HepG2 (cell line): ENCODE results near the gene GPRIN1. TPM values are rescaled to one million over a fixed set of nuclear protein-coding genes. Genes with fewer than 3 reads are reported as not detected.
A peak's percentile ranks its signal among the peaks of the same experiment; 100 is the strongest.

ENCODE experiments used
- ATF7 ChIP-seq, 2 experiments: fragments of 450-650 bp in 1 of 2; sonication (generic) in 1 of 2; formaldehyde crosslinking in 1 of 2; IDR thresholded peaks; 2 replicates each; pipeline versions ENCODE4 v1.4.0 to v1.6.1; 2016 to 2020; ENCODE audit warnings: antibody characterized with exemption in 1 of 2, mild to moderate bottlenecking in 1 of 2, missing genetic modification reagents in 1 of 2
- DR1 ChIP-seq: sonication (generic); formaldehyde crosslinking; IDR thresholded peaks from 2 replicates; pipeline ENCODE4 v1.8.0; 2021; ENCODE audit warnings: mild to moderate bottlenecking, missing genetic modification reagents, inconsistent platforms
- FOXK2 ChIP-seq: fragments of 450-650 bp; IDR thresholded peaks from 2 replicates; pipeline ENCODE4 v1.6.1; 2016
- GABPB1 ChIP-seq: IDR thresholded peaks from 2 replicates; pipeline ENCODE4 v1.6.1; 2016; ENCODE audit warnings: mild to moderate bottlenecking, missing genetic modification reagents, moderate library complexity, missing compliant biosample characterization
- GPN1 ChIP-seq: sonication (generic); formaldehyde crosslinking; IDR thresholded peaks from 2 replicates; pipeline ENCODE4 v1.5.1; 2020; ENCODE audit warnings: missing genetic modification reagents, borderline replicate concordance
- KLF15 ChIP-seq: sonication (generic); formaldehyde crosslinking; IDR thresholded peaks from 2 replicates; pipeline ENCODE4 v1.8.1; 2023; ENCODE audit warnings: borderline replicate concordance, mild to moderate bottlenecking, inconsistent platforms, missing genetic modification reagents, mixed read lengths
- MYNN ChIP-seq: sonication (generic); formaldehyde crosslinking; IDR thresholded peaks from 2 replicates; pipeline ENCODE4 v1.4.0; 2020; ENCODE audit warnings: mild to moderate bottlenecking, low read depth, missing genetic modification reagents
- NCOA1 ChIP-seq: sonication (generic); formaldehyde crosslinking; IDR thresholded peaks from 2 replicates; pipeline ENCODE4 v1.9.0; 2021; ENCODE audit warnings: missing genetic modification reagents
- NR0B2 ChIP-seq: sonication (generic); formaldehyde crosslinking; IDR thresholded peaks from 2 replicates; pipeline ENCODE4 v1.4.0; 2020; ENCODE audit warnings: mild to moderate bottlenecking, missing genetic modification reagents
- POLR2AphosphoS5 ChIP-seq: IDR thresholded peaks from 2 replicates; pipeline ENCODE4 v1.6.1; 2012; ENCODE audit warnings: low read depth, low read length
- RAD21 ChIP-seq: fragments of 450-650 bp; formaldehyde crosslinking; IDR thresholded peaks from 2 replicates; pipeline ENCODE4 v1.5.0; 2020; ENCODE audit warnings: mild to moderate bottlenecking
- REL ChIP-seq: sonication (generic); formaldehyde crosslinking; conservative IDR thresholded peaks from 2 replicates; pipeline ENCODE4 v1.8.0; 2022; ENCODE audit warnings: mild to moderate bottlenecking, missing genetic modification reagents, moderate library complexity
- SMAD9 ChIP-seq: sonication (generic); formaldehyde crosslinking; IDR thresholded peaks from 2 replicates; pipeline ENCODE4 v1.5.1; 2020; ENCODE audit warnings: mild to moderate bottlenecking, missing genetic modification reagents
- SPEN ChIP-seq: sonication (generic); formaldehyde crosslinking; IDR thresholded peaks from 2 replicates; pipeline ENCODE4 v1.5.1; 2020; ENCODE audit warnings: low read depth, mild to moderate bottlenecking, missing genetic modification reagents
- TBX2 ChIP-seq: sonication (generic); formaldehyde crosslinking; IDR thresholded peaks from 2 replicates; pipeline ENCODE4 v1.5.0; 2020; ENCODE audit warnings: missing genetic modification reagents, mild to moderate bottlenecking, borderline replicate concordance
- ZBTB8A ChIP-seq: sonication (generic); formaldehyde crosslinking; IDR thresholded peaks from 2 replicates; pipeline ENCODE4 v1.4.0; 2020; ENCODE audit warnings: mild to moderate bottlenecking, low read depth, missing genetic modification reagents, borderline replicate concordance
- ZFP62 ChIP-seq: sonication (generic); formaldehyde crosslinking; IDR thresholded peaks from 2 replicates; pipeline ENCODE4 v1.4.0; 2020; ENCODE audit warnings: missing genetic modification reagents
- ZFX ChIP-seq: sonication (generic); formaldehyde crosslinking; IDR thresholded peaks from 2 replicates; pipeline ENCODE4 v1.4.0; 2020; ENCODE audit warnings: mild to moderate bottlenecking, low read depth, missing genetic modification reagents, moderate library complexity
- ZNF232 ChIP-seq: sonication (generic); formaldehyde crosslinking; IDR thresholded peaks from 2 replicates; pipeline ENCODE4 v1.4.0; 2020; ENCODE audit warnings: missing genetic modification reagents, borderline replicate concordance
- ZNF235 ChIP-seq: sonication (generic); formaldehyde crosslinking; IDR thresholded peaks from 2 replicates; pipeline ENCODE4 v1.8.1; 2023; ENCODE audit warnings: mild to moderate bottlenecking, missing genetic modification reagents, borderline replicate concordance
- ZNF333 ChIP-seq: sonication (generic); formaldehyde crosslinking; IDR thresholded peaks from 2 replicates; pipeline ENCODE4 v1.4.0; 2020; ENCODE audit warnings: mild to moderate bottlenecking, missing genetic modification reagents, borderline replicate concordance
- ZNF337 ChIP-seq: sonication (generic); formaldehyde crosslinking; IDR thresholded peaks from 2 replicates; pipeline ENCODE4 v1.5.1; 2020; ENCODE audit warnings: missing genetic modification reagents, low read depth, mild to moderate bottlenecking, borderline replicate concordance
- ZNF354B ChIP-seq: sonication (generic); formaldehyde crosslinking; IDR thresholded peaks from 2 replicates; pipeline ENCODE4 v1.8.0; 2022; ENCODE audit warnings: mild to moderate bottlenecking, missing genetic modification reagents
- ZSCAN29 ChIP-seq: sonication (generic); formaldehyde crosslinking; conservative IDR thresholded peaks from 2 replicates; pipeline ENCODE4 v1.4.0; 2020; ENCODE audit warnings: mild to moderate bottlenecking, missing genetic modification reagents
- polyA plus RNA-seq, 8 experiments: library from polyadenylated mRNA; depleted of rRNA in 3 of 8; stranded (reverse) in 7 of 8; unstranded in 1 of 8; fragments of >200 nt; fragmentation: Illumina TruSeq in 4 of 8; extraction: Trizol in 4 of 8; gene quantifications; 2 replicates each; pipeline versions ENCODE4 v1.2.1 to v1.2.3, GENCODE V29; 2011 to 2016; ENCODE audit warnings: low read depth in 4 of 8, missing spikeins in 1 of 8, mixed read lengths in 1 of 8; ENCODE audit not compliant: insufficient read depth in 1 of 8
- total RNA-seq, 5 experiments: library from RNA; depleted of rRNA; stranded (reverse); fragments of >200 nt; fragmentation: Illumina TruSeq; extraction: Trizol; gene quantifications; 2 replicates each; pipeline ENCODE4 v1.2.3, GENCODE V29; 2016; ENCODE audit warnings: low read depth in 1 of 5
- TF ChIP-seq, protein P1 (sequence below): sonication (generic); formaldehyde crosslinking; IDR thresholded peaks from 2 replicates; pipeline ENCODE4 v1.5.0; 2020; ENCODE audit warnings: missing genetic modification reagents
- TF ChIP-seq, protein P2 (sequence below): sonication (generic); IDR thresholded peaks from 2 replicates; pipeline ENCODE4 v1.6.1; 2016; ENCODE audit warnings: low read depth, borderline replicate concordance
- TF ChIP-seq, protein P3 (sequence below): fragments of 450-650 bp; IDR thresholded peaks from 2 replicates; pipeline ENCODE4 v1.6.1; 2017
- TF ChIP-seq, protein P4 (sequence below): sonication (generic); formaldehyde crosslinking; IDR thresholded peaks from 2 replicates; pipeline ENCODE4 v1.8.0; 2022; ENCODE audit warnings: mild to moderate bottlenecking, missing genetic modification reagents, moderate library complexity

Gene GPRIN1
- total and polyA plus RNA-seq, 2 of the 13 experiments (the other 11 are each of a cell fraction or from before 2014, with no cell fraction given): 0.32 to 2.0 TPM

DNA sequence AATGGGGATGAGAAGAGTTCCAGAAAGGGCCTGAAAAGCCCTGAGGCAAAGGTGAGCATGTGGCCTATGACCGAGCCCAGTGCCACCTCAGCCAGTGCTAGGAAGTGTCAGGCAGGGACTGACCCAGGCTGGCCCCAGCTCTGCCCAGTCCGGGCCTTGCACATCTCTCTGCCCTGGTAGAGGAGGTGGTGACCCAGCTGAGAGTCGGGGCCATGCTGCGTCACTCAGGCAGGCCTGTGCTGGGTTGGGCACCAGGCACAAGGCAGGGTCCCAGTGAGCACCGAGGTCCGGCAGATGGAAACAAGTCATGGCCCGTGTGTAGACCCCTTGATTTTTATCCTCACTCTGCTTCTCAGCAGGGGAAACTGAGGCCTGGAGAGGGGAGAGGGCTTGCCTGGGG lies 60.1 kb downstream of the GPRIN1 start (continued):
- TF ChIP-seq DR1 (CRISPR knock-in tag): no peak
- no peak; the same call in 1 of the 2 replicates for TF ChIP-seq GABPB1
- no peak for TF ChIP-seq GPN1 (CRISPR knock-in tag)
- TF ChIP-seq ZFX: peak; percentile 39
- TF ChIP-seq, protein P1, sequence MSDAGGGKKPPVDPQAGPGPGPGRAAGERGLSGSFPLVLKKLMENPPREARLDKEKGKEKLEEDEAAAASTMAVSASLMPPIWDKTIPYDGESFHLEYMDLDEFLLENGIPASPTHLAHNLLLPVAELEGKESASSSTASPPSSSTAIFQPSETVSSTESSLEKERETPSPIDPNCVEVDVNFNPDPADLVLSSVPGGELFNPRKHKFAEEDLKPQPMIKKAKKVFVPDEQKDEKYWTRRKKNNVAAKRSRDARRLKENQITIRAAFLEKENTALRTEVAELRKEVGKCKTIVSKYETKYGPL (CRISPR knock-in tag): no peak
- TF ChIP-seq ZFP62 (CRISPR knock-in tag): no peak
- no peak for TF ChIP-seq SMAD9 (CRISPR knock-in tag)
- TF ChIP-seq TBX2 (CRISPR knock-in tag): peak; percentile 19; the same call in 1 of the 2 replicates
- TF ChIP-seq ZNF232 (CRISPR knock-in tag): no peak
- no peak for TF ChIP-seq ZNF333
- 0 out of 2 replicates have a peak, but pooled peaks have one; percentile 21 for TF ChIP-seq NR0B2 (CRISPR knock-in tag)
- TF ChIP-seq, protein P2, sequence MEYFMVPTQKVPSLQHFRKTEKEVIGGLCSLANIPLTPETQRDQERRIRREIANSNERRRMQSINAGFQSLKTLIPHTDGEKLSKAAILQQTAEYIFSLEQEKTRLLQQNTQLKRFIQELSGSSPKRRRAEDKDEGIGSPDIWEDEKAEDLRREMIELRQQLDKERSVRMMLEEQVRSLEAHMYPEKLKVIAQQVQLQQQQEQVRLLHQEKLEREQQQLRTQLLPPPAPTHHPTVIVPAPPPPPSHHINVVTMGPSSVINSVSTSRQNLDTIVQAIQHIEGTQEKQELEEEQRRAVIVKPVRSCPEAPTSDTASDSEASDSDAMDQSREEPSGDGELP: peak; percentile 50; the same call in 1 of the 2 replicates
- no peak for TF ChIP-seq ZBTB8A (CRISPR knock-in tag)
- 0 out of 2 replicates have a peak, but pooled peaks have one; percentile 14 for TF ChIP-seq KLF15
- TF ChIP-seq, protein P3, sequence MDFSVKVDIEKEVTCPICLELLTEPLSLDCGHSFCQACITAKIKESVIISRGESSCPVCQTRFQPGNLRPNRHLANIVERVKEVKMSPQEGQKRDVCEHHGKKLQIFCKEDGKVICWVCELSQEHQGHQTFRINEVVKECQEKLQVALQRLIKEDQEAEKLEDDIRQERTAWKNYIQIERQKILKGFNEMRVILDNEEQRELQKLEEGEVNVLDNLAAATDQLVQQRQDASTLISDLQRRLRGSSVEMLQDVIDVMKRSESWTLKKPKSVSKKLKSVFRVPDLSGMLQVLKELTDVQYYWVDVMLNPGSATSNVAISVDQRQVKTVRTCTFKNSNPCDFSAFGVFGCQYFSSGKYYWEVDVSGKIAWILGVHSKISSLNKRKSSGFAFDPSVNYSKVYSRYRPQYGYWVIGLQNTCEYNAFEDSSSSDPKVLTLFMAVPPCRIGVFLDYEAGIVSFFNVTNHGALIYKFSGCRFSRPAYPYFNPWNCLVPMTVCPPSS: no peak
- TF ChIP-seq FOXK2: no peak
- TF ChIP-seq ZNF235 (CRISPR knock-in tag): 0 out of 2 replicates have a peak, but pooled peaks have one; percentile 51
- TF ChIP-seq ZNF337 (CRISPR knock-in tag): no peak
- no peak for TF ChIP-seq POLR2AphosphoS5
- TF ChIP-seq ATF7 (IDR thresholded peaks at IDR 0.05): no peak
- TF ChIP-seq ATF7 (CRISPR knock-in tag; IDR thresholded peaks at IDR 0.05): no peak
- no peak for TF ChIP-seq REL (CRISPR knock-in tag)
- TF ChIP-seq, protein P4, sequence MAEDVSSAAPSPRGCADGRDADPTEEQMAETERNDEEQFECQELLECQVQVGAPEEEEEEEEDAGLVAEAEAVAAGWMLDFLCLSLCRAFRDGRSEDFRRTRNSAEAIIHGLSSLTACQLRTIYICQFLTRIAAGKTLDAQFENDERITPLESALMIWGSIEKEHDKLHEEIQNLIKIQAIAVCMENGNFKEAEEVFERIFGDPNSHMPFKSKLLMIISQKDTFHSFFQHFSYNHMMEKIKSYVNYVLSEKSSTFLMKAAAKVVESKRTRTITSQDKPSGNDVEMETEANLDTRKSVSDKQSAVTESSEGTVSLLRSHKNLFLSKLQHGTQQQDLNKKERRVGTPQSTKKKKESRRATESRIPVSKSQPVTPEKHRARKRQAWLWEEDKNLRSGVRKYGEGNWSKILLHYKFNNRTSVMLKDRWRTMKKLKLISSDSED (CRISPR knock-in tag): no peak
- TF ChIP-seq SPEN: 0 out of 2 replicates have a peak, but pooled peaks have one; percentile 17
- no peak for TF ChIP-seq ZSCAN29 (CRISPR knock-in tag)
- no peak for TF ChIP-seq RAD21
- TF ChIP-seq ZNF354B (CRISPR knock-in tag): no peak
- TF ChIP-seq MYNN: no peak
- TF ChIP-seq NCOA1 (CRISPR knock-in tag): no peak
